Liver (tissue), 9 donors: Measurements from ENCODE around the gene TTI1. TPM values are rescaled to one million over a fixed set of nuclear protein-coding genes. Genes with fewer than 3 reads are reported as not detected.

ENCODE experiments used
- DNase-seq: peaks from one replicate; pipeline ENCODE4 v3.0.0-alpha.2; 2017; ENCODE audit warnings: low spot score
- H3K27ac ChIP-seq, 2 donors: one replicate each; pipeline ENCODE4 v1.7.0; 2013; ENCODE audit warnings: inconsistent platforms in 2 of 2, low read length in 2 of 2, control low read depth in 1 of 2, low read depth in 1 of 2, mild to moderate bottlenecking in 1 of 2
- H3K27me3 ChIP-seq, 4 donors: one replicate each; pipeline versions ENCODE4 v1.6.1 to v1.7.0; 2013; ENCODE audit warnings: low read length in 3 of 4, inconsistent platforms in 1 of 4, mild to moderate bottlenecking in 1 of 4, moderate library complexity in 1 of 4; ENCODE audit not compliant: control insufficient read depth in 4 of 4, insufficient read depth in 4 of 4
- H3K36me3 ChIP-seq, 4 donors: one replicate each; pipeline versions ENCODE4 v1.6.1 to v1.7.0; 2013; ENCODE audit warnings: low read length in 3 of 4, mild to moderate bottlenecking in 3 of 4, low read depth in 1 of 4, moderate library complexity in 1 of 4; ENCODE audit not compliant: control insufficient read depth in 4 of 4, insufficient read depth in 3 of 4
- H3K4me1 ChIP-seq, 4 donors: one replicate each; pipeline versions ENCODE4 v1.6.1 to v1.7.0; 2013; ENCODE audit warnings: low read length in 3 of 4, mild to moderate bottlenecking in 3 of 4, moderate library complexity in 1 of 4; ENCODE audit not compliant: control insufficient read depth in 4 of 4, insufficient read depth in 4 of 4
- H3K4me3 ChIP-seq, 3 donors: one replicate each; pipeline versions ENCODE4 v1.6.1 to v1.7.0; 2013; ENCODE audit warnings: low read length in 3 of 3, control low read depth in 1 of 3, low read depth in 1 of 3, mild to moderate bottlenecking in 1 of 3
- H3K9ac ChIP-seq, 2 donors: one replicate each; pipeline ENCODE4 v1.7.0; 2013; ENCODE audit warnings: low read length in 2 of 2, mild to moderate bottlenecking in 2 of 2, moderate library complexity in 2 of 2, control low read depth in 1 of 2, low read depth in 1 of 2
- H3K9me3 ChIP-seq, 4 donors: one replicate each; pipeline versions ENCODE4 v1.6.1 to v1.7.0; 2013; ENCODE audit warnings: low read length in 3 of 4; ENCODE audit not compliant: control insufficient read depth in 4 of 4
- CTCF ChIP-seq: fragments of 150-350 bp; IDR thresholded peaks from 2 replicates; pipeline ENCODE4 v1.5.1; 2017; ENCODE audit warnings: improper control_type of control experiment, low read depth, low read length; ENCODE audit not compliant: missing input control
- FOXA2 ChIP-seq: IDR thresholded peaks from 2 replicates; pipeline ENCODE4 v1.6.1; 2016; ENCODE audit warnings: antibody characterized with exemption
- GABPA ChIP-seq, 2 donors: IDR thresholded peaks in 1 of 2; conservative IDR thresholded peaks in 1 of 2; 2 replicates each; pipeline ENCODE4 v1.6.1; 2016; ENCODE audit warnings: antibody characterized with exemption in 2 of 2, mild to moderate bottlenecking in 1 of 2, moderate library complexity in 1 of 2
- HNF4A ChIP-seq, 2 donors: conservative IDR thresholded peaks; 2 replicates each; pipeline ENCODE4 v1.6.1; 2016; ENCODE audit warnings: antibody characterized with exemption in 2 of 2, mild to moderate bottlenecking in 2 of 2
- HNF4G ChIP-seq: IDR thresholded peaks from 2 replicates; pipeline ENCODE4 v1.6.1; 2016; ENCODE audit warnings: antibody characterized with exemption
- JUND ChIP-seq, 2 donors: IDR thresholded peaks; 2 replicates each; pipeline ENCODE4 v1.6.1; 2016; ENCODE audit warnings: antibody characterized with exemption in 2 of 2
- NR2F2 ChIP-seq: IDR thresholded peaks from 2 replicates; pipeline ENCODE4 v1.6.1; 2016; ENCODE audit warnings: antibody characterized with exemption
- RAD21 ChIP-seq, 2 donors: IDR thresholded peaks; 2 replicates each; pipeline ENCODE4 v1.6.1; 2016; ENCODE audit warnings: antibody characterized with exemption in 2 of 2, mild to moderate bottlenecking in 2 of 2
- REST ChIP-seq: IDR thresholded peaks from 2 replicates; pipeline ENCODE4 v1.6.1; 2016; ENCODE audit warnings: antibody characterized with exemption, mild to moderate bottlenecking
- RXRA ChIP-seq, 2 donors: IDR thresholded peaks; 2 replicates each; pipeline ENCODE4 v1.6.1; 2017 to 2018; ENCODE audit warnings: antibody characterized with exemption in 2 of 2, mild to moderate bottlenecking in 1 of 2
- SP1 ChIP-seq: IDR thresholded peaks from 2 replicates; pipeline ENCODE4 v1.6.1; 2018; ENCODE audit warnings: antibody characterized with exemption, mild to moderate bottlenecking
- ZBTB33 ChIP-seq: IDR thresholded peaks from 2 replicates; pipeline ENCODE4 v1.6.1; 2016; ENCODE audit warnings: antibody characterized with exemption
- WGBS: extraction: QIAGEN DNeasy Blood & Tissue Kit; methylation state at CpG from one replicate; pipeline ENCODE4 v1.1.7; 2013; 5-methylcytosine and 5-hydroxymethylcytosine counted together
- polyA plus RNA-seq, 2 donors: library from polyadenylated mRNA; stranded (reverse) in 1 of 2; unstranded in 1 of 2; fragments of 200-250 nt in 1 of 2; fragments of >200 nt in 1 of 2; fragmentation: Nextera tagmentation in 1 of 2; extraction: Ambion mirVana in 1 of 2; gene quantifications; one replicate each; pipeline versions ENCODE4 v1.2.1 to v1.2.3, GENCODE V29; 2013 to 2015
- total RNA-seq, 2 donors: library from RNA; depleted of rRNA; stranded (reverse); fragments of >200 nt; gene quantifications; one replicate each; pipeline ENCODE4 v1.2.3, GENCODE V29; 2014
- TF ChIP-seq, protein P1 (sequence below): IDR thresholded peaks from 2 replicates; pipeline ENCODE4 v1.6.1; 2016; ENCODE audit warnings: antibody characterized with exemption
- TF ChIP-seq, protein P2 (sequence below): IDR thresholded peaks from 2 replicates; pipeline ENCODE4 v1.6.1; 2016; ENCODE audit warnings: antibody characterized with exemption
- donor health status: healthy.
- donor health status: healthy.
- donor health status: healthy.
- donor health status: healthy.
- donor health status: healthy.

TTI1 gene
- total and polyA plus RNA-seq, 4 donors: 4.6 to 20.4 (median 11.3) TPM

DNA sequence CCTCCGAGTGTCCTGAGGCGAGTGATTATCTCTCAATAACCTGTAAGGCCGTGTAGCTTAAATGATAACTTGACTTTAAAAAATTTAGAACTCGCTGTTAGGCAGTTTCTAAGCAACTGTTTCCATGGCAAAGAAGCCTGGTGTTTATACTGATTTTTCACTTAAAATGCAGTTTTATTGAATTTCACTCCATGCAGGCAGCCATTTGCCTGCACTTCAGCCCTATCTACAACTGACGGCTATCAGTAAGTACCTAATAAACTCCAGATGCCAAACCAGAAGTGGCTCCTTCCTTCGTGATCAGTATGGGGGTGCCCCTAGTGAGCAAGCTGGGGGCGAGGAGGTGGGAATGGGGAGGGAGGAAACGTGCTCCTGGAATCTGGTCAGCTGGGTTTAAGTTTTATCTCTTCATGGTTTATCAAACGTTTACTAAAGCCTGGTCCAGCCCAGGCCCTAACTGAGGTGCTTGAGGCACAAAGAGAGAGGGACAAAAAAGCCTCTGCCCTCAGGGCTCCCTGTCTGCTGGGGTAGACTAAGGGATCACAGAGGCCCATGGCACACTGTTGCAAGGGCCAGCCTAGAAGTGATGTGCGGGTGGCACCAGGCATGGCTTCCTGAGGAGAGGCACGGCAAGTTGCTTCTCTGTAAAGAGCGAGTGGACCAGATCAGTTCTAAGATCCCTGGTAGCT lies 45.5 kb downstream of the TTI1 start:
- H3K9ac ChIP-seq: no peak overlapping the region
- no peaks in the 10 kb centered on the region for H3K27me3 ChIP-seq
- peak overlapping the region; percentile 21 to 64 for H3K27ac ChIP-seq
- H3K4me3 ChIP-seq: no peak overlapping the region
- 79% methylated on average over 12 of the region's 12 CpGs for WGBS
- H3K9me3 ChIP-seq: no peaks in the 10 kb centered on the region
- peaks cover 16 to 80% (median 60%) of the 10 kb centered on the region in 4 donors for H3K4me1 ChIP-seq
- TF ChIP-seq SP1 (no peak), REST (no peak), NR2F2 (no peak), JUND (IDR thresholded peaks at IDR 0.05) (no peak), FOXA2 (no peak), RXRA (IDR thresholded peaks at IDR 0.05) (no peak), RAD21 (IDR thresholded peaks at IDR 0.05) (no peak), ZBTB33 (no peak)
- TF ChIP-seq, protein P1, sequence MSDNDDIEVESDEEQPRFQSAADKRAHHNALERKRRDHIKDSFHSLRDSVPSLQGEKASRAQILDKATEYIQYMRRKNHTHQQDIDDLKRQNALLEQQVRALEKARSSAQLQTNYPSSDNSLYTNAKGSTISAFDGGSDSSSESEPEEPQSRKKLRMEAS: no peak
- no peak for DNase-seq
- H3K36me3 ChIP-seq: no peaks in the 10 kb centered on the region

- H3K27me3 ChIP-seq: no peaks in the 10 kb centered on the region
- no peak for DNase-seq
- H3K9me3 ChIP-seq: no peaks in the 10 kb centered on the region
- peak overlapping the region in 1 of 2 donors; percentile 26 for H3K9ac ChIP-seq
- peaks cover 16 to 76% (median 58%) of the 10 kb centered on the region in 4 donors for H3K4me1 ChIP-seq
- 31% methylated on average over 9 of the region's 9 CpGs for WGBS
- no peak overlapping the region for H3K4me3 ChIP-seq
- H3K36me3 ChIP-seq: no peaks in the 10 kb centered on the region
- H3K27ac ChIP-seq: peak overlapping the region; percentile 21 to 64
- TF ChIP-seq, protein P2, sequence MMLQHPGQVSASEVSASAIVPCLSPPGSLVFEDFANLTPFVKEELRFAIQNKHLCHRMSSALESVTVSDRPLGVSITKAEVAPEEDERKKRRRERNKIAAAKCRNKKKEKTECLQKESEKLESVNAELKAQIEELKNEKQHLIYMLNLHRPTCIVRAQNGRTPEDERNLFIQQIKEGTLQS: no peak
- peak in 1 of 2 donors; percentile 19 for TF ChIP-seq GABPA (IDR thresholded peaks at IDR 0.05 in 1 of 2, conservative IDR thresholded peaks at IDR 0.05 in 1 of 2)
- peak; percentile 79 to 91 for TF ChIP-seq RXRA (IDR thresholded peaks at IDR 0.05)
- TF ChIP-seq CTCF: no peak
- peak; percentile 23 for TF ChIP-seq FOXA2
- TF ChIP-seq RAD21 (IDR thresholded peaks at IDR 0.05): peak; percentile 48 to 59
- TF ChIP-seq, protein P1: peak; percentile 92
- TF ChIP-seq HNF4G: peak; percentile 72
- peak; percentile 91 to 95 for TF ChIP-seq HNF4A (conservative IDR thresholded peaks at IDR 0.05)
- peak; percentile 53 for TF ChIP-seq NR2F2
- TF ChIP-seq ZBTB33: peak; percentile 72
- peak; percentile 73 for TF ChIP-seq REST
Measured at GRCh38 chr20:37986873-37987601, 46.2 kb downstream of the TTI1 start.
